HAP-1 (cell line): Measurements from ENCODE around the gene SEC11A.
A peak's percentile ranks its signal among the peaks of the same experiment; 100 is the strongest.

Experiments
- DNase-seq, 2 experiments: peaks; one replicate each; pipeline ENCODE4 v3.0.0-alpha.2; 2016 to 2020; ENCODE audit warnings: low spot score in 2 of 2
- H3K27me3 ChIP-seq: fragments of 250-450 bp; sonication (Bioruptor Pico); 2 replicates; pipeline ENCODE4 v1.5.1; 2020; ENCODE audit warnings: low read depth, mild to moderate bottlenecking, moderate library complexity
- H3K36me3 ChIP-seq: fragments of 250-450 bp; sonication (Bioruptor Pico); replicated peaks from 2 replicates; pipeline ENCODE4 v1.5.1; 2020; ENCODE audit warnings: mild to moderate bottlenecking
- H3K4me1 ChIP-seq: fragments of 250-450 bp; sonication (Bioruptor Pico); 2 replicates; pipeline ENCODE4 v1.5.1; 2020; ENCODE audit warnings: mild to moderate bottlenecking
- H3K4me3 ChIP-seq: fragments of 250-450 bp; sonication (Bioruptor Pico); 2 replicates; pipeline ENCODE4 v1.5.1; 2020; ENCODE audit warnings: mild to moderate bottlenecking, moderate library complexity
- H3K9me3 ChIP-seq: fragments of 250-450 bp; sonication (Bioruptor Pico); 2 replicates; pipeline ENCODE4 v1.5.1; 2020; ENCODE audit warnings: mild to moderate bottlenecking, moderate library complexity
- in situ Hi-C: fragments of 300-500 bp; cut with MboI; formaldehyde crosslinking; loops from 3 replicates; pipeline ENCODE4 v1.14.3; 2020; ENCODE audit warnings: low sequenced_read_pairs, inconsistent platforms, mixed read lengths

The SEC11A gene

DNA sequence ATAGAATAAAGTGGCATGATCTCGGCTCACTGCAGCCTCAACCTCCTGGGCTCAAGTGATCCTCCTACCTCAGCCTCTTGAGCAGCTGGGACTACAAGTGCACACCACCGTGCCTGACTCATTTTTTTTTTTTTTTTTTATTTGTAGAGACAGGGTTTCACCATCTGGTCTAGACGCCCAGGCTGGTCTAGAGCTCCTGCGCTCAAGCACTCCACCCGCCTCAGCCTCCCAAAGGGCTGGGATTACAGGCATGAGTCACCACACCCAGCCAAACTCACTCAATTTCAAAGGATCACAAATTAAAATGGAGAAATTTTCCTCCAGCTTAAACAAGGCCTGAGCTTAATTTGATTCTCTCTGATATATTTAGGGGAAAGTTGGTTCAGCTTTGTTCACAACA, 30.6 kb downstream of the SEC11A start:
- Histone ChIP-seq H3K27me3 (no peaks in the 10 kb centered on the region), H3K4me3 (no peak overlapping the region), H3K36me3 (peaks cover 82% of the 10 kb centered on the region), H3K9me3 (no peaks in the 10 kb centered on the region), H3K4me1 (no peaks in the 10 kb centered on the region)
- in situ Hi-C loops, result no loop called here
- DNase-seq, result no peak

DNA sequence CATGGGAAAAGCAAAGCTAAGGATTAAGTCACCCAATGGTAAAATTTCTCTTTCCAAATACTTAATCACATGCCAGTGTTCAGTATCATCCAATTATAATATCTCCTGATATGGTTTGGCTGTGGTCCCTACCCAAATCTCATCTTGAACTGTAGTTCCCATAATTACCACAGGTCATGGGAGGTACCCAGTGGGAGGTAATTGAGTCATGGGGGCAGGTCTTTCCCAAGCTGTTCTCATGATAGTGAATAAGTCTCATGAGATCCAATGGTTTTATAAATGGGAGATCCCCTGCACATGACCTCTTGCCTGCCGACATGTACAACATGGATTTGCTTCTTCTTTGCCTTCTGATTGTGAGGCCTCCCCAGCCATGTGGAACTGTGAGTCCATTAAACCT, 31.8 kb downstream of the SEC11A start:
- Histone ChIP-seq H3K27me3 (no peaks in the 10 kb centered on the region), H3K4me1 (no peaks in the 10 kb centered on the region), H3K4me3 (no peak overlapping the region), H3K36me3 (peaks cover 81% of the 10 kb centered on the region), H3K9me3 (no peaks in the 10 kb centered on the region)
- in situ Hi-C loops, result no loop called here
- no peak for DNase-seq

GRCh38 chr15:84681831-84682230, 34.1 kb downstream of the SEC11A start:
- Histone ChIP-seq H3K9me3 (no peaks in the 10 kb centered on the region), H3K4me3 (no peak overlapping the region), H3K36me3 (peaks cover 72% of the 10 kb centered on the region), H3K27me3 (no peaks in the 10 kb centered on the region), H3K4me1 (no peaks in the 10 kb centered on the region)
- DNase-seq, result no peak
- in situ Hi-C loops, result no loop called here

DNA sequence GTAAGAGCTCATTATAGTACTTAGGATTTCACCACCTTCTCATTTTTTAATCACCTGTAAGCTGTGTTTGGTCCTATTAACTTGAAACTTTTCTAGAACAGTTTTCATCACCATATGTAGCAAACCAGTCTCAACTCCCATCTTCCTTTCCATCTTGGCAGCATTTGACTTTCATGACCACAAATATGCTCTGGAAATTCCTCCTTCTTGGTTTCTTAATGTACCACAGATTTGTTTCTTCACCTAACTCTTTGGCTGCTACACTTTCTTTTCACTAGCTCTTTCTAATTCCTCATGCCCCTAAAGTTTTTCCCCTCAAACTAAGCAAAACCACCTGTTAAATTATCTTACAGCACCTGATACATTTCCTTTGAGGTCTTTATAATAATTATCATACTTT, 44.7 kb downstream of the SEC11A start:
- in situ Hi-C loops, result no loop called here
- Histone ChIP-seq H3K36me3 (peaks cover 74% of the 10 kb centered on the region), H3K4me3 (no peak overlapping the region)

DNA sequence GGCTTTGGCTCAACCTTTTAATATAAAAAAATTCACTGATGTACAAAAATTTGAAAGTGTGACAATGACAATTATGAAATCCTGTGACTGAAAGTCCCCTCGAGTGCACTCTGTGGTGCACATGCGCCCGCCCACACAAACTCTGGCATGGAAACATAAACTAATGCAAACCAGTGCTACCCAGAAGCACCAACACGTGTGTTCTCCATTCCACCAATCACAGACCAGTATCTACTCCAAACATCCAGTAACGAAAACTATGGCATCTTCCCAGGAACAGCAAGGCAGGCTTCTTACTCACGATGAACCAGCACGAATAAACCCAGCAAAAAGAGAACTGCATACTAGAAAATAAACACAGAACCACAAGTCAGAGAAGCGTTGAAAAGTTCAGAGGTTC, 46.2 kb downstream of the SEC11A start:
- in situ Hi-C loops, result no loop called here
- no peak for DNase-seq
- no peaks in the 10 kb centered on the region for H3K27me3 ChIP-seq
- H3K4me1 ChIP-seq, result no peaks in the 10 kb centered on the region
- no peak overlapping the region for H3K4me3 ChIP-seq
- H3K36me3 ChIP-seq, result peaks cover 75% of the 10 kb centered on the region
- no peaks in the 10 kb centered on the region for H3K9me3 ChIP-seq

More for the DNA sequence above, 44.7 kb downstream of the SEC11A start:
- Histone ChIP-seq H3K27me3 (no peaks in the 10 kb centered on the region), H3K4me1 (no peaks in the 10 kb centered on the region), H3K9me3 (no peaks in the 10 kb centered on the region)
- no peak for DNase-seq

DNA sequence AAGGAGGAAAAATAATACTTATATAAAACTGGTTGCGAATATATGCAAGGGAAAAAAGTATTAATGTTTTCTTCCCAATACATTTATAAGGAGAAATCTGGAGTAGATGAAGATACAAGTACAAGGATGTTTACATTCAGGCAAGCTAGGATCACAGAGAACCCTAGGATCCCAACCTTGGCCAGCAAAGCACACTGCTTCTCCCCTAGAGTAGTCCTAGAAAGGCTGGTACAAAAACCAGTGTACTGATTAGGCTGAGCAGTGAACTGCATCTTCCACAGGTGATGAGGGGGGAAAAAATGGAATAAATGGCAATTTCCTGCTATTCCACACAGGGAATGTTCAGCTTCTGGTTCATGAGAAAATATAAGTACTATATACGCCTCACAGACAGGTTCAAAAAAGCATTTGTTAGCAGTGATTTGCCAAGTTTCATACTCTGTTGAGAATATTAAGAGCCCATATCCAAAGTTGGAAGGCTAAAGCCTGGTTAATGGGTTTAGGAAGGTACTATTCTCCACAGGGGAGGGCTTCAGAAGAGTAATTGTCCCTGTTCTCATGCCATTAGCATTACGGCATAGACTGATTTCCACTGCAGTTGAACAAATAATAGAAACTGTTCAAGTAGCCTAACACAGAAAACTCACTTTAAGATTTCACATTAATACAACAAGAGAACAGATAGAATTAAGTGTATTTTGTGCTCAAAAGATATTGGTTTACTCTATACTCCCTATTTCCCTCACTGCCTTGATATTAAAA, 47.5 kb downstream of the SEC11A start:
- Histone ChIP-seq H3K27me3 (no peaks in the 10 kb centered on the region), H3K36me3 (peaks cover 64% of the 10 kb centered on the region), H3K9me3 (no peaks in the 10 kb centered on the region), H3K4me3 (no peak overlapping the region), H3K4me1 (no peaks in the 10 kb centered on the region)
- in situ Hi-C loops, result no loop called here
- no peak for DNase-seq

- peaks cover 59% of the 10 kb centered on the region for H3K36me3 ChIP-seq
Observed at GRCh38 chr15:84666373-84666772, 49.6 kb downstream of the SEC11A start.

DNA sequence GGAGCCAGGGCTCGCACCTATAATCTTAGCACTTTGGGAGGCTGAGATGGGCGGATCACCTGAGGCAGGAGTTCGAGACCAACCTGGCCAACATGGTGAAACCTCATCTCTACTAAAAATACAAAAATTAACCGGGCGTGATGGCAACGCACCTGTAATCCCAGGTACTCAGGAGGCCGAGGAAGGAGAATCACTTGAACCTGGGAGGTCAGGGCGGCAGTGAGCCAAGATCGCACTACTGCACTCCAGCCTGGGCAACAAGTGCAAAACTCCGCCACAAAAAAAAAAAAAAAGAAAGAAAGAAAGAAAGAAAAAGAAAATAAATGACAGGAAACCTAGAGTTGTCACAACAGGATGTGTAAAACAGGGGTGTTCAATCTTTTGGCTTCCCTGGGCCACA, 54.9 kb downstream of the SEC11A start:
- H3K9me3 ChIP-seq, result no peaks in the 10 kb centered on the region
- H3K4me1 ChIP-seq, result peaks cover 8% of the 10 kb centered on the region
- H3K27me3 ChIP-seq, result no peaks in the 10 kb centered on the region
- in situ Hi-C loops, result no loop called here
- peaks cover 12% of the 10 kb centered on the region for H3K36me3 ChIP-seq
- H3K4me3 ChIP-seq, result no peak overlapping the region
- DNase-seq, result no peak

More at GRCh38 chr15:84666373-84666772, 49.6 kb downstream of the SEC11A start:
- Histone ChIP-seq H3K4me3 (no peak overlapping the region), H3K4me1 (no peaks in the 10 kb centered on the region), H3K9me3 (no peaks in the 10 kb centered on the region), H3K27me3 (no peaks in the 10 kb centered on the region)
- in situ Hi-C loops, result no loop called here
- no peak for DNase-seq

- no peaks in the 10 kb centered on the region for H3K9me3 ChIP-seq
- H3K27me3 ChIP-seq, result no peaks in the 10 kb centered on the region
- peaks cover 8% of the 10 kb centered on the region for H3K4me1 ChIP-seq
- H3K36me3 ChIP-seq, result peaks cover 3% of the 10 kb centered on the region
- H3K4me3 ChIP-seq, result no peak overlapping the region
- in situ Hi-C loops, result no loop called here
- no peak for DNase-seq
Observed at GRCh38 chr15:84659904-84660781, 55.8 kb downstream of the SEC11A start.

DNA sequence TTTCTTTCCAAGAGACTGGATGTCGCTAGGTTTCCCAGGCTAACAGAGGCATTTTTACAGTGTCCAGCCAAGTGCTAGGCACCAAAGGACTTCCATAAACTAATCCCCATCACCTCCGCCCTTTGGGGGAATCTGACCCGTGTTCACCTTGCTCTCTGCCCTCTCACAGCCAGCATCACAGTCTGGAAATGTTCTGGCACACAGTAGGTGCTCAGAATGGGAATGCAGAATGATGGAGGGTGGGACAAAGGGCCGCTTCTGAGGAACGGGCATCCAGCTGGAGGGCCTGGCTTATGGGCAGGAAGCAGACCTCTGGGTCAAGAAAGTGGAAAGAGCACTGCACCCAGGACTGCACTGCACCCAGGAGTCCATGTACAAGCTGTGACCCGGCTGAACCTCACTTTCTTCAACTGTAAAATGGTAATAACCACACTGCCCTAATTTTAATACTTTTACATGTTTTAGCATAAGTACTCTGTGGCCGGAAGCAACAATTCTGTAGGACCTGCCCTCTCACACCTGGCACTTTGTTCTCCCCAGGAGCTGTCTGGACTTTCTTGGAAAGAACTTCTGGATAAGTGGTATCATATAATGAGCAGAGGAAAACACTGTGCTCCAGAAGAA, 57.0 kb downstream of the SEC11A start:
- H3K27me3 ChIP-seq, result no peaks in the 10 kb centered on the region
- in situ Hi-C loops, result no loop called here
- H3K4me3 ChIP-seq, result no peak overlapping the region
- H3K9me3 ChIP-seq, result no peaks in the 10 kb centered on the region
- H3K36me3 ChIP-seq, result no peaks in the 10 kb centered on the region; the same call in 1 of the 2 replicates
- H3K4me1 ChIP-seq, result peaks cover 8% of the 10 kb centered on the region
- DNase-seq, result no peak

DNA sequence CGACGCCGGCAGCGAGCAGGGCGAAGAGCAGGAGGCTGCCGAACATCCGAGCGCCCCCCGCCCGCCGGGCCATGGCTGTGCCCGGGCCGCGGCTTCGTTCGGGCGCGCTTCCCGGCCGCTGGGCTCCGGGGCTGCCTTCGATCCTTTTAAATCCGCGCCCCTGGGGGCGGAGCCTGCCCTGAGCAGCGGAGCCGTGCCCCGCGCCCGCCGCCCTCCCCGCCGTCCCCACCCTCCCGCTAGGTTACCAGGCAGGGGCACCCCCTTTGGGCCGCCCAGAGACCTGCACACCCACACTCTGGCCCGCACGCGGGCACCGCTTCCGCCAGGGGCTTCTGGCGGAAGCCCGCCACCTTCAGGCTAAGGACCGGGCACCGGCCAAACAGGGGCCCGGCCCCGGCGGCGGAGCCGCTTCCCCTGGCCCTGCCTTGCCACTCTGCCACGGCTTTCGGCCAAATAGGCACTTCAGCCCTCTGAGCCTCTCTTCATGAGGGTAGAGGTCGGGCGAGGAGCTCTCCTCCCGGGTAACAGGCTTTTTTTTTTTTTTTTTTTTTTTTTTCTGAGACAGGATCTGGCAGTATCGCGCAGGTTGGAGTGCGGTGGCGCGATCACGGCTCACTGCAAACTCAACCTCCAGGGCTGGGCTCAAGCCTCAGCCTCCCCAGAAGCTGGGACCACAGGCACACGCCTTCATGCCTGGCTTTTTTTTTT, 57.7 kb downstream of the SEC11A start, which contains the start of gene NMB:
TSS of gene NMB (minus strand) at position 120 of the 708 bp plus-strand sequence. CDS start at position 73, 47 bp downstream.
- Histone ChIP-seq H3K9me3 (no peaks in the 10 kb centered on the region), H3K27me3 (no peaks in the 10 kb centered on the region), H3K4me1 (peaks cover 12% of the 10 kb centered on the region), H3K36me3 (no peaks in the 10 kb centered on the region; the same call in 1 of the 2 replicates), H3K4me3 (peak within 1 kb of the TSS; percentile 43)
- in situ Hi-C loops, result no loop called here
- DNase-seq, result peak; percentile 95 to 97

GRCh38 chr15:84657748-84658079, 58.2 kb downstream of the SEC11A start:
- Histone ChIP-seq H3K27me3 (no peaks in the 10 kb centered on the region), H3K9me3 (no peaks in the 10 kb centered on the region), H3K4me1 (peaks cover 16% of the 10 kb centered on the region), H3K4me3 (peak overlapping the region; percentile 43), H3K36me3 (peaks cover 5% of the 10 kb centered on the region)
- DNase-seq, result no peak
- in situ Hi-C loops, result no loop called here

DNA sequence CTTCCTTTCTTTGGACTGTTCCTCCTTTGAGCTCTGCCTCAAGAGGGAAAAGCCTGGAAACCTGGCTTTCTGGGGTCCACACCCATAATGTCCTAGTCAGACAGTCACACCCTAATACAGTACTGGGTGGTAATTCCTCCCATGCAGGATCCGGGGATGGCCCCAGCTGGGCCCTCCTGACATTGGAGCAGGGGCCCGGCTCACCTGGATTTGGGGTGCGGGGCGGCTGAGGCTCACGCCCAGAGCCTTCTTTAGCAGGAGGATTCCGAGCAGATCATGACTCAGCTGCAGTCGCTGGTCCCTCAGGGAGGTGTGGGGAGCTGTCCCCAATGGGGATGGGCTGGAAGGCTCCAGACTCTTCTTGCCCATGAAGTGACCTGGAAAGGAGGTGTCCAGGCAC, 59.0 kb downstream of the SEC11A start:
- no peak for DNase-seq
- Histone ChIP-seq H3K4me1 (peaks cover 19% of the 10 kb centered on the region), H3K9me3 (no peaks in the 10 kb centered on the region), H3K4me3 (no peak overlapping the region; the same call in 1 of the 2 replicates), H3K36me3 (peaks cover 13% of the 10 kb centered on the region), H3K27me3 (no peaks in the 10 kb centered on the region)
- in situ Hi-C loops, result no loop called here
